Suprapubic skin (tissue), 4 donors: Measurements from ENCODE around the gene TMEM91.

Experiments used
- CTCF ChIP-seq, 2 donors: fragments of 200-600 bp in 1 of 2; fragments of 450-650 bp in 1 of 2; sonication (generic) in 1 of 2; IDR thresholded peaks; one replicate each; pipeline ENCODE4 v1.5.1; 2016 to 2019; ENCODE audit warnings: antibody characterized with exemption in 2 of 2, mild to moderate bottlenecking in 1 of 2, moderate library complexity in 1 of 2
- EP300 ChIP-seq: sonication (generic); formaldehyde crosslinking; IDR thresholded peaks from one replicate; pipeline ENCODE4 v1.6.1; 2017; ENCODE audit warnings: antibody characterized with exemption
- POLR2AphosphoS5 ChIP-seq, 3 donors: sonication (generic); formaldehyde crosslinking; IDR thresholded peaks; one replicate each; pipeline ENCODE4 v1.6.1; 2017; ENCODE audit warnings: antibody characterized with exemption in 3 of 3

- no peak for TF ChIP-seq POLR2AphosphoS5 (IDR thresholded peaks at IDR 0.05)
- no peak for TF ChIP-seq CTCF (IDR thresholded peaks at IDR 0.05)
- TF ChIP-seq EP300, result no peak
These were observed 48.0 kb upstream of the TMEM91 start for GRCh38 chr19:41328157-41328841.
